Measurements from ENCODE around the gene MRPS10.

DNA sequence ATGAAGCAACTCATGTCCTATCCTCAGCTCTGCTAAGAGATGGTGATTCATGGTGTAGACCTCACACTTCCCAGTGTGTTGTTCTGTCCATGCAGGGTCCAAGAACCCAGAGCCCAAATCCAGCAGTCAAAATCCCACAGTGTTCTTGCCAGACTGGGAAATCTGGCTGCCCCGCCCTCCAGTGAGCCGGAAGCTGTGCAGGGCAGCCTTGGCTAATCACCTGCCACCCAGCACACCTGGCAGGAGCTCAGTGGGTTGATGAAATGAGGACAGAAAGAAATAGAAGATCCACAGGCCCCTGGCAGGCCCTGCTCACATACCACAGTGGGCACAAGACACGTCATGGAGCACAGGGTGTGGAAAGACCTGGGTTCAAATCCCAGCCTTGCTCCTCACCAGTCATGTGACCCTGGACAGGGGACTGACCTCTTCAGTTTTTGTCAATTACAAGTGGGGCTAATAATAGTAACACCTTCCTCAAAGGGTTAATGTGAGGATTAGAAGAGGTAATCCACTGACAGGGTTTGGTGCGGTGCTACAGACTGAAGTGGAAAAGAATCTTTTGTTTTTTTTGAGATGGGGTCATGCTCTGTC is 58.1 kb downstream of the MRPS10 start:
- TF ChIP-seq, protein P1, sequence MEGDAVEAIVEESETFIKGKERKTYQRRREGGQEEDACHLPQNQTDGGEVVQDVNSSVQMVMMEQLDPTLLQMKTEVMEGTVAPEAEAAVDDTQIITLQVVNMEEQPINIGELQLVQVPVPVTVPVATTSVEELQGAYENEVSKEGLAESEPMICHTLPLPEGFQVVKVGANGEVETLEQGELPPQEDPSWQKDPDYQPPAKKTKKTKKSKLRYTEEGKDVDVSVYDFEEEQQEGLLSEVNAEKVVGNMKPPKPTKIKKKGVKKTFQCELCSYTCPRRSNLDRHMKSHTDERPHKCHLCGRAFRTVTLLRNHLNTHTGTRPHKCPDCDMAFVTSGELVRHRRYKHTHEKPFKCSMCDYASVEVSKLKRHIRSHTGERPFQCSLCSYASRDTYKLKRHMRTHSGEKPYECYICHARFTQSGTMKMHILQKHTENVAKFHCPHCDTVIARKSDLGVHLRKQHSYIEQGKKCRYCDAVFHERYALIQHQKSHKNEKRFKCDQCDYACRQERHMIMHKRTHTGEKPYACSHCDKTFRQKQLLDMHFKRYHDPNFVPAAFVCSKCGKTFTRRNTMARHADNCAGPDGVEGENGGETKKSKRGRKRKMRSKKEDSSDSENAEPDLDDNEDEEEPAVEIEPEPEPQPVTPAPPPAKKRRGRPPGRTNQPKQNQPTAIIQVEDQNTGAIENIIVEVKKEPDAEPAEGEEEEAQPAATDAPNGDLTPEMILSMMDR (IDR thresholded peaks at IDR 0.05) = no peak
- TF ChIP-seq POLR2A (IDR thresholded peaks at IDR 0.05) = no peak
